K562 (cell line): ENCODE data around the gene ZEB2. TPM values are rescaled to one million over a fixed set of nuclear protein-coding genes. Genes with fewer than 3 reads are reported as not detected.

ENCODE experiments used
- AFF1 ChIP-seq, 2 experiments: fragments of 450-650 bp; IDR thresholded peaks; 2 replicates each; pipeline ENCODE4 v1.6.1; 2018; ENCODE audit warnings: mild to moderate bottlenecking in 2 of 2, low read depth in 1 of 2; ENCODE audit not compliant: partially characterized antibody in 2 of 2
- CEBPB ChIP-seq: fragments of 450-650 bp; IDR thresholded peaks from 2 replicates; pipeline ENCODE4 v1.6.1; 2016; ENCODE audit warnings: missing genetic modification characterization, missing compliant biosample characterization
- ELF2 ChIP-seq: fragments of 250-450 bp; sonication (Bioruptor Pico); IDR thresholded peaks from 2 replicates; pipeline ENCODE4 v1.5.0; 2021; ENCODE audit warnings: mild to moderate bottlenecking
- FOXM1 ChIP-seq, 2 experiments: fragments of 450-650 bp in 1 of 2; sonication (generic) in 1 of 2; formaldehyde crosslinking in 1 of 2; IDR thresholded peaks; 2 replicates each; pipeline versions ENCODE4 v1.6.1 to v1.9.0; 2017 to 2022; ENCODE audit warnings: low read depth in 2 of 2, mild to moderate bottlenecking in 2 of 2, missing genetic modification reagents in 1 of 2, moderate library complexity in 1 of 2
- HSF4 ChIP-seq: fragments of 250-450 bp; sonication (Bioruptor Pico); IDR thresholded peaks from 2 replicates; pipeline ENCODE4 v2.1.2; 2022; ENCODE audit warnings: mild to moderate bottlenecking, moderate library complexity, borderline replicate concordance
- ILK ChIP-seq: fragments of 450-650 bp; IDR thresholded peaks from 2 replicates; pipeline ENCODE4 v1.6.1; 2016; ENCODE audit warnings: missing genetic modification characterization, low read depth, mild to moderate bottlenecking, missing compliant biosample characterization, moderate library complexity, borderline replicate concordance
- MED1 ChIP-seq: sonication (generic); formaldehyde crosslinking; IDR thresholded peaks from 2 replicates; pipeline ENCODE4 v1.8.1; 2023; ENCODE audit warnings: missing genetic modification reagents, borderline replicate concordance
- MIER1 ChIP-seq: fragments of 450-650 bp; IDR thresholded peaks from 2 replicates; pipeline ENCODE4 v1.6.1; 2016; ENCODE audit warnings: antibody characterized with exemption, mild to moderate bottlenecking, low read depth
- NONO ChIP-seq, 2 experiments: fragments of 200-400 bp in 1 of 2; fragments of 450-650 bp in 1 of 2; formaldehyde crosslinking in 1 of 2; IDR thresholded peaks; 2 replicates each; pipeline ENCODE4 v1.6.1; 2017; ENCODE audit warnings: low read depth in 2 of 2, mild to moderate bottlenecking in 2 of 2, moderate library complexity in 2 of 2, low read length in 1 of 2
- PML ChIP-seq: IDR thresholded peaks from 2 replicates; pipeline ENCODE4 v1.6.1; 2012; ENCODE audit warnings: low read length, inconsistent platforms
- PRDM10 ChIP-seq: fragments of 450-650 bp; IDR thresholded peaks from 2 replicates; pipeline ENCODE4 v1.6.1; 2018; ENCODE audit not compliant: partially characterized antibody
- ZBTB1 ChIP-seq: sonication (generic); formaldehyde crosslinking; IDR thresholded peaks from 2 replicates; pipeline ENCODE4 v1.8.1; 2023; ENCODE audit warnings: missing genetic modification reagents, low read depth, mild to moderate bottlenecking, borderline replicate concordance
- ZNF551 ChIP-seq: fragments of 250-450 bp; sonication (Bioruptor Pico); IDR thresholded peaks from 2 replicates; pipeline ENCODE4 v1.5.0; 2021; ENCODE audit warnings: mild to moderate bottlenecking, moderate library complexity
- ZNF586 ChIP-seq: fragments of 450-650 bp; formaldehyde crosslinking; conservative IDR thresholded peaks from 2 replicates; pipeline ENCODE4 v1.4.0; 2020; ENCODE audit warnings: mild to moderate bottlenecking, moderate library complexity
- polyA plus RNA-seq, 8 experiments: library from polyadenylated mRNA; depleted of rRNA in 4 of 8; stranded (reverse) in 5 of 8; unstranded in 3 of 8; fragments of >200 nt; fragmentation: Nextera tagmentation in 2 of 8; fragmentation: Illumina TruSeq in 1 of 8; extraction: Ambion mirVana in 2 of 8; extraction: Trizol in 1 of 8; gene quantifications; 2 replicates each; pipeline versions ENCODE4 v1.2.1 to v1.2.3, GENCODE V29; 2011 to 2014; ENCODE audit warnings: inconsistent platforms in 1 of 8, missing spikeins in 1 of 8
- total RNA-seq, 7 experiments: library from RNA; depleted of rRNA in 6 of 7; stranded (reverse); fragments of >200 nt in 6 of 7; fragmentation: Illumina TruSeq in 2 of 7; extraction: Trizol in 2 of 7; gene quantifications; 2 replicates each; pipeline versions ENCODE4 v1.2.1 to v1.2.3, GENCODE V29; 2011 to 2021; ENCODE audit warnings: low replicate concordance in 1 of 7
- TF ChIP-seq, protein P1 (sequence below), 2 experiments: fragments of 450-650 bp; IDR thresholded peaks; 2 replicates each; pipeline ENCODE4 v1.6.1; 2016
- TF ChIP-seq, protein P2 (sequence below): fragments of 450-650 bp; formaldehyde crosslinking; IDR thresholded peaks from 2 replicates; pipeline ENCODE4 v1.4.0; 2022; ENCODE audit warnings: missing genetic modification characterization

ZEB2 gene
- total and polyA plus RNA-seq, 9 of the 15 experiments (the other 6 are each of a cell fraction or from before 2014, with no cell fraction given): 15.1 to 113 (median 72.3) TPM

DNA sequence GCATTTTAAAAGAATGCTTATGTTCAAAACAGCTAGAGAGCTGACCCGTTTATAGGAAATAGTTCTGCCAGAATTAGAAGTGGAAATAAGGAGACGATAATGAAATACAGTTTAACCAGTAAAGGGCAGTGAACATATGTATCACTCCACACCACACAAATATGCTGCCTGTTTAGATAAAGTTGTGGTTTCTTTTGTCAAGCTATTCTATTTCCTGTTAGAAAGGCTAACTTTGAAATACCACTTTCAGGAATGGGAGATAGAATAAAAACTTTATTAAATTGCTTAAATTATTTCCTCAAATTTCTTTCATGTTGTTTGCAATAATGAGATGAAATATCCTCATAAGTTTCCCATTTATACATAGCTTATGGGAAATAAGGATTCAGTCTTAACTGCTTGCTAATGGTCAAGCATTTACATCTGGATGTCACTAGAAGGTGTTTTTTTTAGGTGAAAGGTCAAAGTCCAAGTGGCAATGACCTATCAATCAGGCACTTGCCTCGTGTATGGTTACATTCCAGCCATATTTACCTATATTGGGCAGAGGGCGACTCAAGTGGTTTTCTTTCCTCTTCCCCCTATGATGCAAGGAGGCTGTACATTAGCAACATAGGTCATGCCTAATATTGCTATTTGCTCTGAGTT is 148.9 kb downstream of the ZEB2 start (continued):
- TF ChIP-seq AFF1 (IDR thresholded peaks at IDR 0.05; ENCODE audit: low read depth in 1 of 2, partially characterized antibody in 2 of 2): no peak
- TF ChIP-seq PRDM10: no peak
- peak; percentile 54; the same call in 1 of the 2 replicates for TF ChIP-seq FOXM1 (IDR thresholded peaks at IDR 0.05; ENCODE audit: low read depth)
- TF ChIP-seq FOXM1 (CRISPR knock-in tag; IDR thresholded peaks at IDR 0.05; ENCODE audit: low read depth): no peak
- TF ChIP-seq MED1 (CRISPR knock-in tag): no peak
- TF ChIP-seq ILK (tag): 0 out of 2 replicates have a peak, but pooled peaks have one; percentile 9
- TF ChIP-seq ZNF586: no peak
- TF ChIP-seq ZNF551 (CRISPR knock-in tag): no peak
- TF ChIP-seq HSF4 (CRISPR knock-in tag): peak; percentile 8; the same call in 1 of the 2 replicates
- peak; percentile 86; the same call in 1 of the 2 replicates for TF ChIP-seq PML
- TF ChIP-seq, protein P1, sequence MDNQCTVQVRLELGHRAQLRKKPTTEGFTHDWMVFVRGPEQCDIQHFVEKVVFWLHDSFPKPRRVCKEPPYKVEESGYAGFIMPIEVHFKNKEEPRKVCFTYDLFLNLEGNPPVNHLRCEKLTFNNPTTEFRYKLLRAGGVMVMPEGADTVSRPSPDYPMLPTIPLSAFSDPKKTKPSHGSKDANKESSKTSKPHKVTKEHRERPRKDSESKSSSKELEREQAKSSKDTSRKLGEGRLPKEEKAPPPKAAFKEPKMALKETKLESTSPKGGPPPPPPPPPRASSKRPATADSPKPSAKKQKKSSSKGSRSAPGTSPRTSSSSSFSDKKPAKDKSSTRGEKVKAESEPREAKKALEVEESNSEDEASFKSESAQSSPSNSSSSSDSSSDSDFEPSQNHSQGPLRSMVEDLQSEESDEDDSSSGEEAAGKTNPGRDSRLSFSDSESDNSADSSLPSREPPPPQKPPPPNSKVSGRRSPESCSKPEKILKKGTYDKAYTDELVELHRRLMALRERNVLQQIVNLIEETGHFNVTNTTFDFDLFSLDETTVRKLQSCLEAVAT (IDR thresholded peaks at IDR 0.05): peak in 1 of 2 experiments; percentile 64; a peak in 1 of 4 replicates
- TF ChIP-seq NONO (IDR thresholded peaks at IDR 0.05; ENCODE audit: low read depth in 2 of 2, low read length in 1 of 2): no peak
- TF ChIP-seq, protein P2, sequence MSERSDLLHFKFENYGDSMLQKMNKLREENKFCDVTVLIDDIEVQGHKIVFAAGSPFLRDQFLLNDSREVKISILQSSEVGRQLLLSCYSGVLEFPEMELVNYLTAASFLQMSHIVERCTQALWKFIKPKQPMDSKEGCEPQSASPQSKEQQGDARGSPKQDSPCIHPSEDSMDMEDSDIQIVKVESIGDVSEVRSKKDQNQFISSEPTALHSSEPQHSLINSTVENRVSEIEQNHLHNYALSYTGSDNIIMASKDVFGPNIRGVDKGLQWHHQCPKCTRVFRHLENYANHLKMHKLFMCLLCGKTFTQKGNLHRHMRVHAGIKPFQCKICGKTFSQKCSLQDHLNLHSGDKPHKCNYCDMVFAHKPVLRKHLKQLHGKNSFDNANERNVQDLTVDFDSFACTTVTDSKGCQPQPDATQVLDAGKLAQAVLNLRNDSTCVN (CRISPR knock-in tag): no peak
- no peak for TF ChIP-seq MIER1
- peak; percentile 37; the same call in 1 of the 2 replicates for TF ChIP-seq CEBPB (tag)
- TF ChIP-seq ELF2 (CRISPR knock-in tag): no peak
- no peak for TF ChIP-seq ZBTB1 (CRISPR knock-in tag)
